HG03280 (cell line): ENCODE measurements around the gene GRPEL1.

Source experiments
- ATAC-seq: cut with Tn5 transposase; IDR thresholded peaks from one replicate; pipeline ENCODE4 v1.9.1; 2021; ENCODE audit warnings: mild to moderate bottlenecking, moderate library complexity; ENCODE audit not compliant: unreplicated experiment

Gene GRPEL1

GRCh38 chr4:7046971-7047370 is 20.9 kb downstream of the GRPEL1 start:
- ATAC-seq: no peak

DNA sequence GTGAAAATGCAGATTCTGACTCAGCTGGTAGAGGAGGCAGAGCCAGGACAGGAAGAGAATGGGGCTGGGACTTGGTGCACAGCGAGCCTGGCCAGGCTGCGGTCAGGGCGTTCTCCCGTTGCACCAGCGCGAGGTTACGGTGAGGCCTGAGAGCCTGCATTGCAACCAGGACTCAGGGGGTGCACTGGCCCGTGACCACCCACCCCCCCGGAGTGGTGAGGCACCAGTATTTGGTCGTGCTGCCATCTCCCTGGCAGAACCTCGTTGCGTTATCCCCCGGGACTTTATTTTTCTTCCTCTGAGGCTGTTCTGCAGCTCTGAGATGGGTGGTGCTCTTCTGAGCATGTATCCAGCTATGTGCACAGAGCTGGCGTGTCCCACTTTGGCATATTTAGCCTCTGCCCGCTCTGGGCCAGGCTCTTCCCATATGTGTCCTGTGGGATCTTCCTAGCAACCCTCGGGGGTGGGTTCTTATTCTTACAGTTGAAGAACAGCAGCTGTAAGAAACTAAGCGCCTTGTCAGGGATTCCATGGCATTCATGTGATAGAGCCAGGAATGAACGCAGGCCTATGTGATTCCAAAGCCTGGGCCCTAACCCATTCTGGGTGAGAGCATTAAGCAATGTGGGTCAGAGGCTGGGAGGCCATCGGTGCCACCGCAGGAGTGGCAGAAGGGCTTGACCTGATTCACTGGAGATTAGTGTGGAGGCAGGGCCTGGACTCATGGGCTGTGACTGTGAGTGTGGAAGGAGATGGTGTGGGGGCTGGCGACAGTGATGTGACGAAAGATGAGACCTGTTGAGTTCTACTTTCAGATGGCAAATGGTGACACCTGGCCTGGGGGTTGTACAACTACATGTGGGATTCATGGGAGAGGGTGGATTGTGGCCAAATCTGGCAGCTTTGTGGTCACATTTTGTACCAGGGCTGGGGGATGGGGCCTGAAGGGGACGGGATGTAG is 21.6 kb downstream of the GRPEL1 start:
- no peak for ATAC-seq

DNA sequence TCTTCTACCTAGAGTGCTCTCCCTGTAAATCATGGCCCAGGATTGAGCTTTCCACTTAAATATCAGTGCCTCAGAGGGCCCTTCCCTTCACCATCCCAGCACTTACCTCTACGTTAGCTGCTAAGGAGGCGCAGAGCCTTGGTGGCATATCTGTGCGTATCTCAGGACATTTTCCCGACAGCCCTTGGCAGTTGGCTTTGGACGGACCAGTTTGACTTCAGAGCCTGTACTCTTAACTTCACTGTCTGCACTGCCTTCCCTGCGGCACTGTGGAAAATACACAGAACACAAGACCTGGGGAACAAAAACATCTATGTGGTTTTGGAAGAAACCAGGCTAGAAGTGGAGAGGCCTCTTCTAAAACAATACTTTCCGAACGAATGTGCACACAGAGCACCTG is 22.3 kb downstream of the GRPEL1 start:
- ATAC-seq: no peak

GRCh38 chr4:7044137-7044930 is 23.5 kb downstream of the GRPEL1 start:
- no peak for ATAC-seq

DNA sequence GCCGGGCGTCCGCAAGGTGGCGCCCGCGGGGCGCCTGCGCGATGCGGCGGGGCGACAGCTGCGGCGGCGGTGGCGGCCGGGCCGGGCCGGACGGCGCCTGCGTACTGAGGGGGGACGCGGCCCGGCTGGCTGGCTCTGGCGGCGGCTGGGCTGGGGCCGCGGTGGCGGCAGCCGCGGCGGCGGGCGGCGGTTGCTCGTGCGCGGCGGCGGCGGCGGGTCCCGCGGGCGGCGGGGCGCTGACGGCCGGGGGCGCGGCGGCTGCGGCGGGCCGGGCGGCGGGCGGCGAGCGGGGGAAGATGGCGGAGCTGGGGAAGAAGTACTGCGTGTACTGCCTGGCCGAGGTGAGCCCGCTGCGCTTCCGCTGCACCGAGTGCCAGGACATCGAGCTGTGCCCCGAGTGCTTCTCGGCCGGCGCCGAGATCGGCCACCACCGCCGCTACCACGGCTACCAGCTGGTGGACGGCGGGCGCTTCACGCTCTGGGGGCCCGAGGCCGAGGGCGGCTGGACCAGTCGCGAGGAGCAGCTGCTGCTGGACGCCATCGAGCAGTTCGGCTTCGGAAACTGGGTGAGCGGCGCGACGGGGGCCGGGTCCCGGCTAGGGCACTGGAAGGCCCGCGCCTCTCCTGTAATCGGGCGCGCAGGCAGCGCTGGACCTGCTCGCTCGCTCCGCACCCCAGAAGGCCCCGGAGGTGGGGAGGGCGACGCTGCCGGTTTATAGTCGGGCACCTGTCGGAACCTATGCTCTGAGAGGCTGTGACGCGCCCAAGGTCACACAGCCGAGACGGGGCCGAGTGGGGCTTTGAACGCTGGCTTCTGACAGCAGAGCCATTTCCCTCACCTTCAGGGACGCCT is 24.4 kb downstream of the GRPEL1 start, which contains the start of gene TADA2B:
TADA2B (plus strand) TSS at position 89 of the 853 bp plus-strand sequence; CDS start at position 297, 208 bp downstream.
- peak; percentile 28 for ATAC-seq

DNA sequence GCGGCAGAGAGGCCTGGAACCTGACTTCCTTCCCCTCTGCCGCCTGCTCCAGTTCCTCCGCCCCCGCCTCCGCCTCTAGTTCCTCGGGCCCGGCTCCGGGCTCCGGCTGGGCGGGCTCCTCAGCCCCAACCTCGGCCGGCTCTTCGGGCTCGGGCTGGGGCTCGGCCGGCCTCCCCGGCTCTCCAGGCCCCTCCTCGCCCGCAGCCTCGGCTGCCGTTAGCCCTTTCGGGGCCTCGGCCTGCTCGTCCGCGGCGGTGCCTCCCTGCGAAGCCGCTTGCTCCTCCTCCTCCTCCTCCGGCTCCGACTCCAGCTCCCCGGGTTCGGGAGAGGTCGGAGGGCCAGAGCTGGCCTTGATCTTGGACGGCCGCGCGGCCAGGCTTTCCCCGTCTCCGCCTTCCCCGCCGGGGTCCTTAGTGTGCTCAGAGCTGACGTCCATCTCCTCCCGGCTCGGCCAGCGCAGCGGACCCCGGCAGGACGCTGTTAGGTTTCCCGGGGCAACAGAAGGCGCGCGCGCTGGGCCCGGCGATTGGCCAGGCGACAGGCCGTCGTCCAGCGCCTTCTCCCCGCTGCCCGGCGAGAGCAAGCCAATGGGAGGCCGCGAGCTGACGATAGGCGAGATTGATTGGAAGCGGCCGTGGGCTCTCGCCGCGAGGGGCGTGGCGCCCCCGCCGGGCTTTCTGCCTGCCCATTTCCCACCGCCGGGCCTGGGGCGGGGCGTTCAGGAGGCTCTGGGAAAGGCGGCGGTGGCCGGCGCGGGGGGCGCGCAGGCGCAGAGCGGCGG is 25.2 kb downstream of the GRPEL1 start:
- peak; percentile 80 for ATAC-seq

- no peak for ATAC-seq
Measured at GRCh38 chr4:7041801-7042502, 25.9 kb downstream of the GRPEL1 start.

DNA sequence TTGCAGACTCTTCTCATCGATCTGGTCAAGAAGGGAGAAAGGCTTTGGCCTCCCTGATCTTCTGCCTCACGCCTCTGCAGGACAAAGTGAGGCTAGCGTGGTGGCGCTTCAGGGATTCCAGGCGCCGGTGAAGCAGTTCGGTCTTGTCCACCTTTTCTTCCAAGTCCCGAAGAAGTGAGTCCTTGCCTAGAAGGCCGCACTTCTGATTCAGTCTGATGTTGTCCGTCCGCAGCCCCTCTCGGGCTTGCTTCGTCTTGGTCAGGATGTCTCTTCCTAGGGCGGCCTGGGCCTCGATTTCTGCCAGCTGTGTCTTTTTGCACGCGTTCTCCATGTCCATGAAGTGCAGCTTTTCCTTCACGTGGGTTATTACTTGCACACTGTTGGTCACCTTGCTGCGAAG is 26.6 kb downstream of the GRPEL1 start:
- ATAC-seq: no peak

GRCh38 chr4:7040765-7041164 is 27.1 kb downstream of the GRPEL1 start:
- no peak for ATAC-seq

- ATAC-seq: no peak
Measured at GRCh38 chr4:7037425-7037824, 30.4 kb downstream of the GRPEL1 start.

DNA sequence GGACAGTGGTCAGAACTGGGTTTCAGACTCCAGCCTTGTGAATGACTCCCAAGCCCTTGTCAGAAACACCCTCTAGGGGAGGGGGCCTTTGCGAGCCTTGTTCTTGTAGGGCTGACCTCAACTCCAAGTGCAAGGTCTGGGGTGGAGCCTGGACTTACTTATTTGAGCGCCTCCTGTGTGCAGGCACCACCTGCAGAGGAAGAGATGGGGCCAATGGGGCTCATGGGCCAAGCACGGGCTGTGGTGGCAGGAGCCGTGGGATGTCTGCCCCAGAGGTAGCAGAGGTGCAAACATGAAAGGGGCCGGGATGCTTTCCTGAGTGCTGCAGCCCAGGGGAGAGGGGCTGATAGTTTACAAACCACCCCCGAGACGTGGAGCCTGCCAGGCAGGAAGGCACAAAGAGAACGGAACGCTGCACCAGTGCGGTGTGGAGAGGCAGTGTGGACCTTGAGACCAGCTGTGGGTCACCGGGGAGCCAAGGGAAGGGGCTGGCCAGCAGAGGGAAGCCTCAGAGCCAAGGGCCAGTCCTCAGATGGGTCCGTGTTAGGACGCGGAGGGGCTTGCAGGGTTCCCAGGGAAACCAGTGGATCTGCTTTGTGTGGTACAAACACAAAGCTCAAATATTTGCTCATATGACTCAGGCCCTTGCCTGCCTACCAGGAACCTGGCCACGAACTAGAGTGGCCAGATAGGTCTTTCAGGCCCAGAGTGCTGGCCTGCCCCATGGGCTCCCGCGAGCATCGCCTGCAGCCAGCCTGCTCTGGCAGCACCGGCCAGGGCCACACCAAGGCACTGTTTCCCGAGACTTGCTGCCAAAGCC is 33.4 kb downstream of the GRPEL1 start:
- ATAC-seq: no peak

DNA sequence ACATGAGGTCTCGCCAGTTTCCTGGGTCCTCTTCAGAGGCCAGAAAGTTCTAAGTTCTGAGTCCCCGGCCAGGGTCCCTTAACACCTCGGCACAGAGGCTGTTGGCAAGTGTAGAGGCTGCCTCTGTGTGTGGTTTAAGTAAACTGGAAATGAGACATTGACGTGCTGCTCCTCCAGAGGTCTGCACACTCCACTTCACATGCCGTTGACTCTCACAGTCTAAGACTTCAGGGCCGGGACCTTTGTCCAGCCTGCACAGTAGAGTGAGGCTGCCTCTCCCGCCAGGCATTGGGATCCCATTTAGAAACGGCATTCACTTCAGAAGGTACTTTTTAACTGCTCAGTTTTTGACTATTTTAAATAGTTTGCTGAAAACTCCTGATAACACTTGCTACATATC is 35.3 kb downstream of the GRPEL1 start:
- no peak for ATAC-seq

GRCh38 chr4:7031558-7032449 is 36.1 kb downstream of the GRPEL1 start:
- no peak for ATAC-seq

GRCh38 chr4:7030856-7031255 is 37.0 kb downstream of the GRPEL1 start:
- ATAC-seq: no peak

DNA sequence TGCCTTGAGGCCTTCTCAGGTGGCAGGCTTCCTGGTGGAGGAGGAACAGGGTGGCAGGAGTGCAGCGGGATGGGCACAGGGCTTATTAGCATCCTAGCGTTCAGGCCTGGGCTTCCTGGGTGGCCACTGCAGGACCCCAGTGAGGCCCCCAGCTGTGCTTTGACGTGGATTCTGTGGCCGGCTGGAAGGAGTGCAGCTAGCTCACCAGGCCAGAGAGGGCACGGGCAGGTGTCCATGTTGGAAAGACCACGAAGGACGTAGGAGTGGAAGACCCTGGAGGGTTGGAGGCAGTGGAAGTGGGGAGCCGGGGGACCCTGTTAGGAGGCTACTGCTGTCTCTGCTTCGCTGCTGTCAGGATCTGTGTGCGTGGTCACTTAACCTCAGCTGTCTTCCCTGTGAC is 37.9 kb downstream of the GRPEL1 start:
- no peak for ATAC-seq

DNA sequence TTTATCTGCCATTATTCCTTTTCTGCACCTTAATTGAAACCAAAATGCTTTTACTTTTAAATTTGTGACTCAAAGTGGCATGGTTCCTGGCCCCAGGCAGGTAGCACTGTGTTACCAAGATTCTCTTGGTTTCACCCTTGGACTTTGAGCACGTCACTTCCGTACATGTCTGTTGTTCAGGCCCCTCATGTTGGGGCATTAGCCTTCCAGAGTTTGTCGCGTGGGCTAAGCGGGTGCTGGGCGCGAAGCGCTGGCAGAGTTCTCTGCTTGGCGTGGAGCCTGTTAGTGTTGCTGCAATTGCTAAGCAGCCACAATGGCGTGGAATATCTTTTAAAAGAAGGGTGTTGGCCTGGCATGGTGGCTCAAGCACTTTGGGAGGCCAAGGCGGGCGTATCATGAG is 38.7 kb downstream of the GRPEL1 start:
- no peak for ATAC-seq

- no peak for ATAC-seq
Measured at GRCh38 chr4:7027913-7028312, 40.0 kb downstream of the GRPEL1 start.

DNA sequence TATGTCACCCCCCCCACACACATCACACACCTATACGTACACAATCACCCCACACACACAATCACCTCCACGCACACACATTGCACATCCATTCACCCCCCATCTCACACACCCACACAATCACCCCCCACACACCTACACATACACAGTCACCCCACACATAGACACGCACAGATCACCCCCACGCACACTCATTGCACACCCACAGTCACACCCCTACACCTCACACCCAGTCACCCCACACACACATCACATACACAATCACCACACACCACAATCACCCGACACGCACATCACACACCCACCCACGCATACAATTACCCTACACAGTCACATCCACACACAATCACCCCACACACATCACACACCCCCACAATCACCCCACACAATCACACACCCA is 40.6 kb downstream of the GRPEL1 start:
- no peak for ATAC-seq
